ENCODE measurements around the gene MTCL1.

MTCL1 gene

DNA sequence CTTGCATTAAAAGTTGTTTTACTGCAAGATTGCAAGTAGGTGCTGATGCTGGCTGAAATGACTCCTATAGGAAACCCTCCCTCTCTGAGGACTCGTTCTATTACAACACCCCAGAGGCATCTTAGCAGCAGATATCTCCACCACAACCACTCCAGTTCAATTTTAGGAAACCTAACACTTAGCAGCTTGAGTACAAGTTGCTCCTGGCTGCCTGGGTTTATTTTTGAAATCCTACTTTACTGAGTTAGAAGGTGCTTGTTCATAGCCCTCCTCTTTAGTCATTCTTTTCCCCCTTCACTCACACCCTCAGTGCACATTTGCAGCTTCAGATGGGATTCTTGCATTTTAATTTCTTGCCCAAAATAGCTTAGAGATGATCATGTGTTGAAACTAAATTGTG is 111.5 kb downstream of the MTCL1 start:
- no peak for DNase-seq

DNA sequence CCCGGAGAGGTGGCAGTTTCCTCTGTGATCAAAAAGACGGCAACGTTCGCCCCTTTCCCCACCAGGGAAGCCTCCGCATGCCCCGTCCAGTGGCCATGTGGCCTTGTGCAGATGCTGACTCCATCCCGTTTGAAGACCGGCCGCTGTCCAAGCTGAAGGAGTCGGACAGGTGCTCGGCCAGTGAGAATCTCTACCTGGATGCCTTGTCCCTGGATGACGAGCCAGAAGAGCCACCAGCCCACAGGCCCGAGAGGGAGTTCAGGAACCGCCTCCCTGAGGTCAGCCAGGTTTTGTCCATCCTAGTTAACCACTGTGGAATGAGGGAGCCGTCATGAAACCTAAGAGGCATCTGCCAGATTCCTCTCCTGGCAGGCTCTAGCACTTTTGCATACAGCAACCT is 113.6 kb downstream of the MTCL1 start:
- DNase-seq: no peak

DNA sequence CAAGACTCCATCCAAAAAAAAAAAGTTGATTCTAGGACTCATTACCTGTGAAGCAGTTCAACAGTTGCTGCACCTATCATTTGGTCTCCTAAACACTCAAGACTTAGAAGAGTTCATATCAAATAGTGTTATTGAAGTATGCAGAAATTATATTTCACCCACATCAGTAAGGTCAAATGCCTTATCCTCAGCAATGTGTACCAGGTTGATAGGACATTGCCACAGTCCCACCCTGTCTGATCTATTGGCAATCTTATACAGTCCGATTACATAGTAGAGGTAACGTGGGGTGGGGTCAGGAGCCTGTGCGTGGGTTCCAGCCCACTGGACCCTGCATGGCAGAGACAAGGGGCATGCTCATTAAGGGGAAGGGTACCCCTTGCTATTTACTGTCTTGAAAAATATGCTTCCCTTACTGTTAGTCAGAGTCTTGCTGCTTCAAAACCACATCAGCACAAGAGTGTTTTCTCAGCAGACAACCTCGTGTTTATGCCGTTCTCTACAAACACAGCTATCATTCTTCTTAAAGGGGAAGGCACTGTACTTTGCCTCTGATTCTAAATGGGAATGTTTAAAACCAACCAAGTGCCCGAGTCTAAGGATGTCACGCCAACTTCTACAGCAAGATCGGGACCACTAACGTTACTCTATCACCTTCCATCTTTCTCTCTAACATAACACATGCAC is 115.2 kb downstream of the MTCL1 start:
- no peak for DNase-seq

DNA sequence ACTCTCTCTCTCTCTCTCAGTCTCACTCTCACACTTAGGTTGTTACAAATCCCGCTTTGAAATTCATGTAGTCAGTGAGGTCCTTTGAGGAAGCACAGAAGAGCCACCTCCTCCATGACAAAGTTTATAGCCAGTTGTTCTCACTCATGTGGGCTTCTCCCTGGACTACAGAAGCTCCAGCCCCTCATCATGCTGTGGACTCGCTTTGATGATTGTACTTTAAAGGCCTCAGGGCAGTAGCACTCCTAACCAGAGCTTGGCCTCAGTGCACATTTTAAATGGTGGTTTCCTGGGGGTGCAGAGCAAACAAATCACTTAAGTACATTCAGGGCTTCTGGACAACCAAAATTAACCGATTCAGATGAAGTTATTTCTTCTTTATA is 115.7 kb downstream of the MTCL1 start:
- DNase-seq: no peak

DNA sequence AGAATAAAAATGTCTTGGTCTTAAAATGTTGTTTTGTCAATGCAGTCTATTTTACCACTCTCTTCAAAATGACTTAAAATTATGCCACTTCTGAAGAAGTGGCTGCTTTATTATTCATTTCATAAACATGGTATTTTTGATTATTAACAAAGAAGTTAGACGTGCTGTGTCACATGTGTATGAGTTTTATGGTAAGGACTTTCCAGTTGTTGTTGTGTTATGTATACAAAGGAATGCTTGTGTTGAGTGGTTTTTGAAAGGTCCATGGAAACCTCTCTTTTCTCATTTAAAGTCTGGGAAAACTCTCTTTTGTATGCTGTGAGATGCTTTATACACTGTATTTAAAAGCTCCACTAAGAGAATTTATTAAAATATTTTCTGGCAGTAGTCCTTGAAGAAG is 116.2 kb downstream of the MTCL1 start:
- DNase-seq: no peak

DNA sequence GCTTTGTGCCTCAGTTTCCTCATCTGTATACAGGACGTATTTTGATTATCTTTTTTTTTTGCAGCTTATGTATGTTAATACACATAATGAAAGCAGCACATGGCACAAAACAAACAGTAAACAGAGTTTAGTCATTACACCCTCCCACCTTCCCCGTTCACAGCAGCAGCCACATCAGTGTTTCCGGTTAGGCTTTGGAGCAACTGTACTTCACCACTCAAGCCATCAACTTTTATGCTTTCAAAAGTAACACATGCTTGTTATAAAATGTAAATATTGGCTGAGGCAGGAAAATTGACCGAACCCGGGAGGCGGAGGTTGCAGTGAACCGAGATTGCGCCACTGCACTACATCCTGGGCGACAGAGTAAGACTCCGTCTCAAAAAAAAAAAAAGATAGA is 117.3 kb downstream of the MTCL1 start:
- peak; percentile 63 for DNase-seq

DNA sequence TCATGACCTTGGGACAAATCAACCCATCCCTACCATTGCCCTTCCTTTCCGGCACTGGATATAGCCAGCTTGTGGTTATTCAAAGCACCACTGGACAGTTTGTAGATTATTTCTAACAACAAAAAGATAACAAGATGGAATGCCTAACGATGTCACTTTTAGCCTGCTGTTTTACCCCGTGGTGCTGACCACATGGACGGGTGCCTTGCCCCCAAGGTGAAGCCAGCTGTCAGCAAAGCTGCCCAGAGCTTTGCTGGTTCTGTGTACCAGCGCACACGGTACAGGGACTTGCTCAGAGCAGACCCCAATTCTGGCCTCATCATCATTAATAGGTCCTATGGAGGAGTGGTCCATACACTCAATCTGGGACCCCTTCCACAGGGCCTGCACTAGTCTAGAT is 118.2 kb downstream of the MTCL1 start:
- no peak for DNase-seq

DNA sequence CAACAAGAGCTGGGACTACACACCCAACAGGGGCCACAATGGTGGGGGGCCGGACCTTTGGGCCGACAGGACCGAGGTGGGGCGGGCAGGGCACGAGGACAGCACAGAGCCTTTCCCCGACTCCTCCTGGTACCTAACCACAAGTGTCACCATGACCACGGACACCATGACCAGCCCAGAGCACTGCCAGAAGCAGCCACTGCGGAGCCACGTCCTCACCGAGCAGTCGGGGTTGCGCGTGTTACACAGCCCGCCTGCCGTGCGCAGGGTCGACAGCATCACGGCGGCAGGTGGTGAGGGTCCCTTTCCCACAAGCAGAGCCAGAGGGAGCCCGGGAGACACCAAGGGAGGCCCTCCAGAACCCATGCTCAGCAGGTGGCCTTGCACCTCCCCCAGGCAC is 119.5 kb downstream of the MTCL1 start:
- no peak for DNase-seq

DNA sequence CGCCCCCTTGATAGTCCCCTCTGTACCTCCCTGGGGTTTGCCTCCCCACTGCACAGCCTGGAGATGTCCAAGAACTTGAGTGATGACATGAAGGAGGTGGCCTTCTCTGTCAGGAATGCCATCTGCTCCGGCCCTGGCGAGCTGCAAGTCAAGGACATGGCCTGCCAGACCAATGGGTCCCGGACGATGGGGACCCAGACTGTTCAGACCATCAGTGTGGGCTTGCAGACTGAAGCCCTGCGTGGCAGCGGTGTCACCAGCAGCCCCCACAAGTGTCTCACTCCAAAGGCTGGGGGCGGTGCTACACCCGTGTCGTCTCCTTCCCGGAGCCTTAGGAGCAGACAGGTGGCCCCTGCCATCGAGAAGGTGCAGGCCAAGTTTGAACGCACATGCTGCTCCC is 119.9 kb downstream of the MTCL1 start:
- DNase-seq: no peak

DNA sequence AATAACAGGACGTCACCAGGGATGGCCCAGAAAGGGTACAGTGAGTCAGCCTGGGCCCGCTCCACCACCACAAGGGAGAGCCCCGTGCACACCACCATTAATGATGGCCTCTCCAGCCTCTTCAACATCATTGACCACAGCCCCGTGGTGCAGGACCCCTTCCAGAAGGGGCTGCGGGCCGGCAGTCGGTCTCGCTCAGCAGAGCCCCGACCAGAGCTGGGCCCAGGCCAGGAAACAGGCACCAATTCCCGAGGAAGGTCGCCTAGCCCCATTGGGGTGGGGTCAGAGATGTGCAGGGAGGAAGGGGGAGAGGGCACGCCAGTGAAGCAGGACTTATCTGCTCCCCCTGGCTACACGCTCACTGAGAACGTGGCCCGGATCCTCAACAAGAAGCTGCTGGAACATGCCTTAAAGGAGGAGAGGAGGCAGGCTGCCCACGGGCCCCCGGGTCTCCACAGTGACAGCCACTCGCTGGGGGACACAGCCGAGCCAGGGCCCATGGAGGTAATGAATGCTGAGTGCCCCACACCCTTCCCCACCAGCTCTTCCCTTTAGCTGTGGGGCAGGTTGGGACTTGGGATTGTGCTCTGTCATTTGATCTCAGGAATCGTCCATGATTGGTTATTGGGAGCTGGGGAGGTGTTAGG is 120.5 kb downstream of the MTCL1 start:
- DNase-seq: no peak

DNA sequence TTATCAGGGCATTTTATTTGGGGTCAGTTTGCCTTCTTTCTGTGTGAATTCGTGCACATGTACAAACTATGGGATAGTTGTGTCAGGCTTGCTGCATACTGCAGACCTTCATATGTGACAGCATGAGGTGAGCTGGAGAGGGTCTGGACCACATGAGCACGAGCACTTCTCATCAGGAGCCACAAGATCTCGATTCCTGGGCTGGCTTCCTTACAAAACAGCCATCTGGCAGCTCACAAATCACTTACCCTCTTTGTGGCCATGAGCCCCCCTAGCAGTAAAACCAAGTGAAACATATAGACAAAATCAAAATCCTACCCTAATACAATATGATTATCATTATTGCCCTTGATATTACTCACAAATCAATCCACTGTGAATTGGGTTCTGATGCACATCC is 121.2 kb downstream of the MTCL1 start:
- no peak for DNase-seq

DNA sequence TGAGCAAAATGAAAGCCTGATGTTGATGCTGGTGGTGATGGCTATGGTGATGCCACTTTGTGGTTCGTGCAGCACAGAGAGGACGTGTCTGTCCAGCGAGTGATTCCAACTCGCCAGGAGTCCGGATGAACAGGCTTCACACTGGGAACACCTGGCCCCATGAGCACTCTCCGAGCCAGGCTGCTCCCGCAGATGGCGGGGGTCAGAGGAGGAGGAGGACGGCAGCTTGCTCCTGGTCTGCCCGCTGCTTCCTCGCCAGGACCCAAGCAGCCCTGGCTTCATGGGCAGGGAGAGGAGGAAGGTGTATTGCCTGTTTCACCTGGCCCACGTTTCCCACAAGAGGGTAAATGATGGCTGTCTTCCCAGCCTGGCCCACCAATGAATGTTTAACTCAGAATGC is 121.6 kb downstream of the MTCL1 start:
- DNase-seq: peak; percentile 81

DNA sequence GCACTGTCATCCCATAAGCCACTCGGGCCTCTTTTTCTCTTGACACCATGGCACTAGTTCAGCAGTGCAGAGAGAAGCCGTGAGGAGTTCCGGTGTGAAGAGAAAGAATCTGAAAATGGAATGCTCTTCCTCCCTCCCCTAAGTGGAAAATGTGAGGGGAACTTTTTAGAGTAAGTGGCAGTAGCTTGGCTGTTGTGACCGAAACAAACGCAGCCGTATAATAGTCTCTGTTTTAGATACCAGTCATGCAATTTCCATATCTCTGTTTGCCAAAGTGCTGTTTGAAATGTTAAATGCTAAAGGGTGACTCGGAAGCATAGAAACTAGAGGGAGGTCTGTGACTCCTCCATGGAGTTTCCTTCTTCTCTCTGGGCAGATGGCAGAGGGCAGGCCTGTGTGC is 122.9 kb downstream of the MTCL1 start:
- DNase-seq: no peak

DNA sequence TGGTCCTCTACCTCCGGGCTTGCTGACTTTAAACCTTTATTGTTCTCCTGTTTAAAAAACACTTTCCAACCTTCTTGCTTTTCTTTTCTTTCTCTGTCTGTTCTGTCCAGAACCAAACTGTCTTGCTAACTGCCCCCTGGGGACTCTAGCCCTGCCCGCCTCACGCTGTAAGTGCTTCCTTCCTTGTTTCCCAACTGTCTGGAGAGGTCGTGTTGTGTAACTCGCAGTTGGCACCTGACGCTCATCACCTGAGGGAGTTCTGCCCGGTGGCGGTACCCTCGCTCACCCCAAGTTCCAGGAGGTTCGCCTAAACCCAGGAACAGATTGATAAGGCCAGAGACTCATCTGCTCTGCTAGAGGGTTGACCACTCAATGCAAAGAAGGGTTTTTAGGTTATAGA is 123.4 kb downstream of the MTCL1 start:
- DNase-seq: peak; percentile 72

DNA sequence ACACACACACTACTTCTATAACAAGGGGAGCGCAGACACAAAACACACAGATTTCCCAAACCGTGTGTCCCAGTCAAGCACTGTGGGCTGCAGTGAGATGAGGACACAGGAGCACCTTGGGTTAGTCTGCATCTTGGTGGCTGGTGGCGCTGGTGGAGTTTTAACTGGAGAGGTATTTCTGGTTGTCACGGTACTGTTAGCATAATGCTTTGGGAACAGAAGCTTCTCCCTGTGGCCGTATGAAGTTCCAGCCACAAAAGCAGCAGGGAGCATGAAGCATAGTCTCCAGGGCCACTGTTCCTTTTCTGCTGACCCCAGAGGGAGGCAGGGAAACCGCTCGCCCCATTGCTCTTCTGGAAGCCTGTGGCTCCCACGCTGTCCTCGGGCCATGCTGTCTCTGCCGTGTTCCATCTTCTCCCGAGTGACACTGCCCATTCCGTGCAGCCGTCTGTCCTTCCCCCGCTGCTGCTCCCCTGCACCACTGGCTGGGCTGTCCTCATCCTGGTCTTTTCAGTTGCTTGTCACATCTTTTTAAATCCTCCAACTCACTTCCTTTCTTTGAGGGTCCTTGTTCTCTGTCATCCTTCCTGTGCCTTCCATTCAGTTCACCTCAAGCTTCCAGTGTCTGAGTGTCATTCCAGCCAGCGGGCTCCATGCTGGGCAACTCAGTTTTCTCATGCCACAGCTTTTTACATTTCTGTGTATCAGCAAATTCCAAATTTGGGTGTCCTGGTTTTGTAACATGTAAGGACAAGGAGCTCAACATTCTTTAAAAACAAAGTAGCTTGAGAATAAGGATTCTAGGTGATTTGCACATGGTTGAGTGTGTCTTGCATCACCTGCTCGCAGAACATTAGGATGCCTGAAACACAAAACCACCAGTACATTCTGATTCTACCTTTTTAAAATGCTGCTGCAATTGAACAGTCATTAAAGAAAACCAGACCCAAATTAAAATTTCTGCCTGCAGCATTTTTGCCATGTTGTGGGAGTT is 125.0 kb downstream of the MTCL1 start:
- DNase-seq: no peak

DNA sequence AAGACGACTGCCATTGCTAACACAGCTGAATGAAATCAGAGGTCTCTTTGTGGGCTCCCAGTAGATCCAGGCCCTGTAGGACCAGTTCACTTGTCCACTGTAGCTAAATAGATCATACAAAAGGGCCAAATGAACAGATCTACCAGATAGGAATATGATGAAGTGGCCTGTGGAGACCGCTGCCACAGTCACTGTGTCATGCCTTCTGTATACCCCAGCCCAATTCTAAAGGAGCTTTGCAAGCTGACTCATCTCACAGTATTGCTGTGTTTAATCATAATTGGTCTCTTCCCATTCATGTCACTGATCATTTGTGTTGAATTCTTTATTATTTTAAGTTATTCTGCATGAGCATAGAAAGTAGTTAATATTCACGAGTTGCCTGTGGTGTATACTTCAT is 125.8 kb downstream of the MTCL1 start:
- DNase-seq: no peak

DNA sequence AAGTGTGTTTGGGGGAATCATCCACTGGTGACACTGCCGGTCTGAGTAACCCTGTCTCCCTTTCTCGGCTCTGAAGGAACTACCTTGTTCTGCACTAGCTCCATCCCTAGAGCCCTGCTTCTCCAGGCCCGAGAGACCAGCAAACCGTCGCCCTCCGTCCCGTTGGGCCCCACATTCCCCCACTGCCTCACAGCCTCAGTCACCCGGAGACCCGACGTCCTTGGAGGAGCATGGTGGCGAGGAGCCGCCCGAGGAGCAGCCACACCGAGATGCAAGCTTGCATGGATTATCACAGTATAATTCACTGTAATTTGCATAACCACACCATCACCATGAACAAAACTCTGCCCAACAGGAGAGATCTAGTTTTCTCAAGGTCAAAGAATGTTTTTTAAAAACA is 126.2 kb downstream of the MTCL1 start:
- no peak for DNase-seq

DNA sequence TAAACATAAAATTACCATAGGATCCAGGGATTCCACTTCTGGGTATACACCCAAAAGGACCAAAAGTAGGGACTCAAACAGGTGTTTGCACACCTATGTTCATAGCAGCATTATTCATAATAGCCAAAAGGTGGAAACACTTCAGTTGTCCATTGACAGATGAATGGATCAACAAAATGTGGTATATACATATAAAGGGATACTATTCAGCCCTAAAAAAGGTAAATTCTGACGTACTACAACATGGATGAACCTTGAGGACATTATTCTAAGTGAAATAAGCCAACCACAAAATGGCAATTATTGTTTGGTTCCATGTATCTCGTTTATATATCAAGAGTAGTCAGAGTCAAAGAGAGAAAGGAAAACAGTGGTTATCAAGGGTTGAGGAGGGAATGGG is 128.1 kb downstream of the MTCL1 start:
- no peak for DNase-seq

DNA sequence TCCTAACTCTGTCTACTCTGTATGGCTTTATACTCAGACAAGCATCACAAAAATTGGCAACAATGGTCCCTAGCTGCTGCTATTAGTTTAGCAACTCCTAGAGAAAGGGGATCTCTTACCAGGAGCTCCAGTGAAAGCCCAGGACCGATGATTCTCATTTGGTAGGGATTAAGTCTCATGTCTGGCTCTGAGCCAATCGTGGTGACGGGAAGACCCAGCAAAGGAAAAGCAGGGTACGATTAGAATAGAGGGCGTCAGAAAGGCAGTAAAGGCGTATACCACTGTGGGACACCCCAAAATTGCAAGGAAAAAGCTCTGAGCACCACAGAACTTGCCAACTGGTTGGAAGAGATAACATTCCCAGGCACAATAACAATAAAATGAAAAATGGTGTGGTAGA is 129.5 kb downstream of the MTCL1 start:
- no peak for DNase-seq

DNA sequence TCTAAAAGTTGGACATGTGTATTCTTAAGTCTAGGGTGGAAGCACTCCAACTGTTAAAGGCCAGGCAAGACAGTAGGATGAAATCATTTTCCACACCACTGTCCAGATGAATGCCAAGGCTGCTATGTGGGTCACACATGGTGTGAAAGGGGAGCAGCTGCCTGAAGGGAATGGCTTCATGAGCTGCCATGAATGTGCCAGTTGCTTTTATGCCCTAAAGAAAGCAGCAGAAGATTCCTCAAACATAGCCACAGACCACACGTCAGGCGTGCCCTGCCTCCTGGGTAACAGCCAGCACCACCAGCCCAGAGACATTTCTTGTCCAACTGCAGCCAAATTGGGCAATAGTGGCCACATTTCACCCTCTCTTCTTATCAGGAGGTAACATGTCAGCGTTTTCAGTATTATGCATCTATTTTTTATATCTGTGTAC is 130.2 kb downstream of the MTCL1 start:
- DNase-seq: no peak

DNA sequence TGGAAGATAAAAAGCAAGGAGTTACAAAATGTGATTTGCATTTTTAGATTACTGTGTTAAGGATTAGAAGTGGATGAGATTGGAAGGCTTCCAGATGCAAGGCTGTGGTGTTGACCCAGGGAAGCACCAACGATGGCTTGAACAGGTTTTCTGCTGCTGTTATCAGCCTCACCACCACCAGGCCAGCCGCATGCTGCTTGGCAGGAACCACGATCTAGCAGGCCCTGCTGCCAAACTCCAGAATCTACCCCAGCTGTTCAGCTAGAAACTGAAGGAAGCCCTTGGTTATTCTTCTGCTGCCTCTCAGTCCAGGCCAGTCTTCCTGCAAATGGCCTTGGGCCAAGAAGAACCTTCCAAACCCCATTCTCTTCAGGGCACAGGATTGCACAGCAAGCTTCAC is 133.9 kb downstream of the MTCL1 start:
- DNase-seq: no peak

DNA sequence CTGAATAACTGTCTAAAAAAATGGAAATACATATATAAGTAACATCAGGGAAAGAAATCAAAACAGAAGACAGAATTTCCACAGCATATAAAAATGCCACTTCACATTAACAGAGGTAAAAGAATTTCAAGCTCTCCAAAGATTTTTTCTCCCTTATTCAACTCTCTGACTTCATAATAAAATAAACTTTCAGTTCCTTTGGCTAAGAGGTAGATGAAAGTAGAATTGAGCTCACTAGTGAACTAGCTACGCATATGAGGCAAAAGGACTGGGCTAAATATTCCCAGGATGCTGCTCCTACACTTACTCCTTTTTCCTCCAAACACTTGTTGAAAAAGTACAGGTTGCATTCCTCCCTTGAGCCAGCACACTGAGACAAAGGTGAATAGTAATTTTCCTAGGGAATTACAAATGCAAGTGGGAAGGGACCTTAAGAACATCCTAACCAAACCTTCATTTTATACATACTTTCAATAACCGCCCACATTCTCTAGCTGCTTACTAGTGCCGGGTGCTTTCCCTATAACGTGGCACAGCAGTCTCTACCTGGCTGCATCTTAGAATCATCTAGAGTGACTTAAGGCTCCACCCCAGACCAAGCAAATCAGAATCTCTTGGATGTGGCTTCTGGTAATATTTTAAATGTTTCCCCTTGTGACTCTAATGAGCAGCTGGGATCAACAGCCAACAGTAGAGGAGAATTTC is 136.6 kb downstream of the MTCL1 start:
- no peak for DNase-seq

DNA sequence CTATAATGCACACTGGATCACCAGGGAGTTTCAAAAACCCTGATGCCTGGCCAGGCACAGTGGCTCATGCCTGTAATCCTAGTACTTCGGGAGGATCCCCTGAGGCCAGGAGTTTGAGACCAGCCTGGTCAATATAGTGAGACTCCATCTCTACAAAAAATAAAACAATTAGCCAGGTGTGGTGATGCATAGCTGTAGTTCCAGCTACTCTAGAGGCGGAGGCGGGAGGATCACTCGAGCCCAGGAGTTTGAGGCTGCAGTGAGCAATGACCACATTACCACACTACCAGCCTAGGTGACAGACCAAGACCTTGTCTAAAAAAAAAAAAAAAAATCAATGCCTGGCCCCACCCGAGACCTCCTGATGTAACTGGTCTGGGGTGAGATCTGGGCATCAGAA is 137.2 kb downstream of the MTCL1 start:
- no peak for DNase-seq
